Fibroblast of upper back skin (primary cell): ENCODE results near the gene SPEN.

Source experiments
- DNase-seq: peaks from one replicate; pipeline ENCODE4 v3.0.0-alpha.2; 2013

SPEN gene

DNA sequence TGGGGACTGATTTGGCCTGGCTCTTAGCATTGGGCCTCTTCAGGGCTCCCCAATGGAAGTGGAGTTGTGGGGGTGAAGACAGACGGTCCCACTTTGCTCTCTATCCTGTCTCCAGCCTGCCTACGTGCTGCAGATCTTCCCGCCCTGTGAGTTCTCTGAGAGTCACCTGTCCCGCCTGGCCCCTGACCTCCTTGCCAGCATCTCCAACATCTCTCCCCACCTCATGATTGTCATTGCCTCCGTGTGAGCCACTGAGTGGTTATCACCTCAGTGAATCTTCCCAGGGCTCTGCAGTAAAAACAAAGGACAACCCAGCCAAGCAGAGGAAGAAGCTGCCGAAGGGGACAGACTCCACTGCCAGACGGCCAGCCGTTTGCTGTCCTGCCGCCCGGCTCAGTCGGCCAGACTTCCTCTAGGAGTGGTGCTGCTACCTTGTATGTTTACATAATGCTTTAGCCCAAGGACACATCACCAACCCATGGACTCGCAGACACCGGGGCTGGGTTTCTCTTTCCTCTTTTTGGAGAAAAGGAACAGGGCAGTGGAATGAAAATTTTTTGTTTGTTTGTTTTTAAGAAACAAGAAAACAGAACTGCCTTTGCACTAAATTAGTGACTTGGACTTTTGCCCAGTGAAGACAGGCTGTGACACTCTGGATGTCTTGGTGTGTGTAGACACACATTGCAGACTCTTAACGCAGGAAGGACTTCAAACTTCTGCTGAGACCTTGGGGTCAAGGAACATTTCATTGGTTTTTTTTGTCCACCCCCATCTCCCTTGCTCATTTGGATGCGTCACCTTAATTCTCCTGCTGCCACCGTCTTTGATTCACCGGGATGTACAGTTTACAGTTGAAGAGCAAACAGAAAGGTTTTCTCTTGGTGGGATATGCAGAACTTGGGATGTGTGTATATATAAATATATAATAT lies 91.9 kb downstream of the SPEN start:
- DNase-seq: no peak

DNA sequence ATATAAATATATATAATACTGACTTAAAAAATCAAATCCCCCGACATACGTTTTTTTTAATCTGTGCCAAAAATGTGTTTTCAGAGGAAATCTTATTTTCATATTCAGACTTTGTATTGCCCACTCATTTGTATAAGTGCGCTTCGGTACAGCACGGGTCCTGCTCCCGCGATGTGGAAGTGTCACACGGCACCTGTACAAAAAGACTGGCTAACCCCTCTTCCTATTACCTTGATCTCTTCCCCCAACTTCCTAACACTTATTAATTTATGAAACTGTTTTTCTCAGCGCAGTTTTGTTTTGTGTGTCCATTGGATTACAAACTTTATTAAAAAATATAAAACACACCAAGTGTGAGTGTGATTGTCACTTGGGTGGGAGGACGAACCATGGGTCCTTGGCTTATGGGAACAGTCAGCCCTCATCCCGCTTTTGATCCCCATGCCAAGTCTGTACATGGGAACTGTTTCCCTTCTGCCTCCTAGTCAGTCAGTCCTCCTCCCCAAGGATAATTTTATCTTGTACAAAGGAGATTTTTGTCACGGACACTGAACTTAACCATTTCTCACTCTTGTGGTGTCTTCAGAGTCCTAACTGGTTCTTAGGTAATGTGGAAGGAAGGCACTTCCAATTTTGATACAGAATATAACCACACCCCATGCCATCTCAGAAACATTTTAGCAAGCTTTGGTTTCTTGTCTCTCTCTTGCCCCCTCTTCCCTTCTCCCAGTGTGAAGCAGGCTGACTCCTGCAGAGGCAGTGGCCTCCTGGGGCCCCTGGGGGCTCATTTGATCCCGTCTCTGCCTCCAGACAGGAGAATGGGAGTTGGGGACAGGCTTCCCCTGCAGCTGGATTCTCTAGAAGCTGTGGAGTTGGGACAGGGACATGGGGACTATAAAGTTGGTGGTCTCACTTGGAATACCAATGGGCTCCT lies 92.9 kb downstream of the SPEN start:
- DNase-seq: no peak

DNA sequence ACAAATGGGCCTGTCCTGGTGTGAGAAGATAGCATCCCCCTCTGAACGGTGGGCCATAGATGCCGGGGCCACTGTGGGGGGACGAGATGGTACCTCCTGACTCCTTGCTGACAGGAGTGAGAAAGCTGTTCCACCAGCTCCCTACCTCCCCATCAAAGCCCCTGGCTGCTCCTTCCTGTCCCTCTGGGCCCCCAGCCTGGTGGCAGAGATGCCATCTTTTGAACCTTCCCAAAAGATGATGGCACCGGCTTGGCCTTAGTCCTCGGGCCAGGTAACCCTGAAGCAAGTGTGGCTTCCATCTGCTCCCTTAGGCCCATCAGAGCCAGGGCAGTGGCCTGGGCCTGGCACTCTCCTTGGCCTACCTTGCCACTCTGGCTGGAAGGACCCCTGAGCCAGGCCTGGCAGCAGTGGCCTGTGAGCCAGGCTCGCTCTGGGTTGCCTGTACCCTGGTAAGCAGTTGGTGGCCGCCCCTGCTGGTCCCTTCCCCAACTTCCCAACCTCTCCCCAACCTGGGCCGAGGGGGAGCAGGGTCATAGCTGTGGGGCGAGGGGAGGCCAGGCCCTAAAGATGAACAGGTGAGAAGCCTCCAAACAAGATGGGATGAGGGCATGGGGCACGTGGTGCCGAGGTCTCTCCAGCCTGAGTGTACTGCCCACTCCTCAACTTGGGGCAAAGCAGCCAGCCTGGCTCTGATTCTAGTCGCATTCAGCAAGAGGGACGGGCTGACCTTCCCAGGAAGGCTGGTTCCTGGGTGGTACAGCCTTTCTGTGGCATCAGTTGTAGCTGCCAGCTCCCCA lies 93.7 kb downstream of the SPEN start:
- no peak for DNase-seq

DNA sequence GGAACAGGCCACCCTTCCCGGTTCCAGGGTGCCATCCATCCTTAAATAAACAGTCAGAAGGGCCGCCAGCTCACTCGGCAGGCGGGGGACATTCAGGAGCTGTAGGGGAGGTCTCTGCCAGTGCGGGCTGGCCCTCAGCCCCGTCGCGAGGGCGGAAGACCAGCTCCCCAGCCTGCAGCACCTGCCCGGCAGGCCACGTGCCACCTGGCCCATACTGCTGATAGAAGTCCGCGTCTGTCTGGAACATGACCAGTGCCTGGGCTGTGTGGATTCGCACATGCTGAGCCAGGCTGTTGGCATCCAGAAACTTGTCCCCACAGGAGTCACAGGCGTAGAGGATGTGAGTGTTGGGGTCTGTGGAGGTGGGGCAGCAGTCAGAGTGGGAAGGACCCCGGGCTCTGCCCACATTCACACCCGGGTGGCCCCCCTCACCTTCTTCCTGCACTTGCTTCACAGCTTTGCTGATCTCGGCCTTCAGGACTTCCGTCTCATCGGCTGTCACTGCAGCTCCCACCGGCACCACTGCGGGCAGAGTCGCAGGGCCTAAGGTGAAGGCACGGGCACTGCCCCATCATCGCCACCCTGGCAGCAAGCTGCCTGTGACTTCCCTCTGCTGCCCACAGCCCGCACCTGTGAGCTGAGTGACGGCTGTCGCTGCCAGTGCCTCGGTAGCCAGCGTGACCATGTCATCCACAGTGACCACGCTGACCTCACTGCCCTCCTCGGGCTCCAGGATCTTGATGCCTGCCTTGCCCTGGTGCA lies 94.6 kb downstream of the SPEN start:
- DNase-seq: no peak

DNA sequence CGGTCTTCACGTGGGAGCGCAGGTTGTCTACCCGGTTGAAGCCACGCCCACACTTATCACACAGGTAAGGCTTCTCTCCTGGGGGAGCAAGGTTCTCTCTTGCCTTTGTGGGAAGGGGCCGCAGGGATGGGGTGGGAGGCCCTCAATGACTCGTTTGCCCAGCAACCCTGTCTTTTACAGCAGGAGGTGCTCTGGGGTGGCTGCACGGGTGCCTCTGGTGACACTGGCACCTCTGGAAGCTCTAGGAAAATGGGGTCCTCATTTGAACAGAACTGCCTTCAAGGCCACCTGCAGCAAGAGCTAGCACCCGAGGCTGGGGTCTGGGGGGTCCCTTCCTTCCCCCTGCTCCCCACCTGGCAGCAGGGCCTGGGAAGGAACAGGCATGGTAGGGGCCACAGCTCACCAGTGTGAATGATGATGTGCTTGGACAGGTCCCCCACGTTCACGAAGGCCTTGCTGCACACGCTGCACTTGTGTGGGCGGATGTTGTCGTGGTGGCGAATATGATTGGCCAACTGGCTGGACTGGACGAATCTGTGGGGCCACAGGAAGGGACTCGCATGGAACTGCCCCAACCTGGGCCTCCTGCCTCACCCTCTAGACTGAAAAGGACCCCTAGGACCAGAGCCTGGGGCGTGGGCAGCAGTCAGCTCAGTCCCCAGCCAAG lies 95.3 kb downstream of the SPEN start:
- no peak for DNase-seq

DNA sequence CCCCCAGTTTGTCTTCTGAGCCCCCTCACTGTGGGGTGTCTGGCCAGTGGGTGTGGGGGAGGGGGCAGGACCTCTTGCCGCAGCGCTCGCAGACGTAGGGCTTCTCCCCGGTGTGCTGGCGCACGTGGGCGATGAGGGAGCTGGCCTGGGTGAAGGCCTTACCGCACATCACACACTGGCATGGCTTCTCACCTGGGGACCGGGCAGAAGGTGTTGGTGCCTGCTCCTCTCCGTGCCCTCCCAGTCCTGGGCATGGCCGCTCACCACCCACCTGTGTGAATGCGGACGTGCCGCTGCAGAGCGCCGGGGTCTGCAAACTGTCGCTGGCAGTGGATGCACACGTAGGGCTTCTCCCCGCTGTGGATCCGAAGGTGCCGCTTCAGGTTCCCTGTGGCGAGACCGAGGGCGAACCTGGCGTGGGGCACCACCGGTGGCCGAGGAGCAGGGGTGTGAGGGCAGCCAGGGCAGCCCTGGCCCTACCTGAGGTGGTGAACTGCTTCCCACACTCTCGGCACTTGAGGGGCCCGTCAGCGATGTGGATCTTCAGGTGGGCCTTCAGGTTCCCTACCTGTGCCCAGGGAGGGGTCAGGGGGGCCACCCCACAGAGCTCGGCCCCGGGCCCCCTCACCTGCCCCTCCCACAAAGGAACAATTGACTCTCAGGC lies 96.0 kb downstream of the SPEN start:
- no peak for DNase-seq

DNA sequence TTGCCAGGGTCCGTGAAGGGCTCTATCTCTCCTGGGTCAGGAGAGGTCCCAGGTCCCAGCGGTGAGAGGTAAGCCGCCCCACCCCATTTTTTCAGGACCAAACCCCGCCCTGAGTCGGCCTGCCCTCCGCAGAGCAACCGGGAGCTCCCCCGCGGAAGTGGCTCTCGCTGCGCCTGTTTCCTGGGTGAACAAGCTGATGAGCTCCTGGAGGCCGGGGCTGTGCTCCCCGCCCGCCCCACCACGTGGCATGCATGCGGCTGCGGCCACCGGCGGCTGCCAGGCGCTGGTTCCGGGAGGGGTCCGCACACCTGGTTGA lies 96.4 kb downstream of the SPEN start:
- no peak for DNase-seq

DNA sequence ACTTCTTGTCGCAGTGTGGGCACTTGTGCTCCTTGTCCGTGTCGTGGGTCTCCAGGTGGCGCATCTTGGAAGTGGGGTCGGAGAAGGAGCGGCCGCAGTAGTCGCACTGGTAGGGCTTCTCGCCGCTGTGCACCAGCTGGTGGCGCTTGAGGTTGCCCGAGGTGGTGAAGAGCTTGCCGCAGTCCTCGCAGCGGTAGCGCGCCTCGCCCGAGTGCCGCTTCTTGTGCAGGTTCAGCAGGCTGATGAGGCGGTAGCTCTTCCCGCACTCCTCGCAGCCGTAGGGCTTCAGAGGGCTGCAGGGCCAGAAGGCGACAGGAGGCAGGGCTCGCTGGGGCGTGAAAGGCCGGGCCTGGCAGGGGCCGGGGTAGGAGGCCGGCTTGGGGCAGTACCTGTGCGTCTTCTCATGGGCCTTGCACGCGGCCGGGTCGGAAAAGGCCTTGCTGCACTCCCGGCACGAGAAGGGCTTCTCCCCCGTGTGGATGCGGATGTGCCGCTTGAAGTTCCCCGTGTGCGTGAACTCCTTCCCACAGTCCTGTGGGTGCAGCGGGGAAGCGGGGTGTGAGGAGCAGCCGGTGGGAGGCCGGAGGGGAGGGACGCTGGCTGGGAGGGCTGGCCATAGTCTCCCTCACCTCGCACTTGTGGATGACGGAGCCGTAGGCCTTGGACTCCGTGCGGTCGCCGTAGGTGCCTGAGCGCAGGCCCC lies 97.0 kb downstream of the SPEN start:
- DNase-seq: no peak

DNA sequence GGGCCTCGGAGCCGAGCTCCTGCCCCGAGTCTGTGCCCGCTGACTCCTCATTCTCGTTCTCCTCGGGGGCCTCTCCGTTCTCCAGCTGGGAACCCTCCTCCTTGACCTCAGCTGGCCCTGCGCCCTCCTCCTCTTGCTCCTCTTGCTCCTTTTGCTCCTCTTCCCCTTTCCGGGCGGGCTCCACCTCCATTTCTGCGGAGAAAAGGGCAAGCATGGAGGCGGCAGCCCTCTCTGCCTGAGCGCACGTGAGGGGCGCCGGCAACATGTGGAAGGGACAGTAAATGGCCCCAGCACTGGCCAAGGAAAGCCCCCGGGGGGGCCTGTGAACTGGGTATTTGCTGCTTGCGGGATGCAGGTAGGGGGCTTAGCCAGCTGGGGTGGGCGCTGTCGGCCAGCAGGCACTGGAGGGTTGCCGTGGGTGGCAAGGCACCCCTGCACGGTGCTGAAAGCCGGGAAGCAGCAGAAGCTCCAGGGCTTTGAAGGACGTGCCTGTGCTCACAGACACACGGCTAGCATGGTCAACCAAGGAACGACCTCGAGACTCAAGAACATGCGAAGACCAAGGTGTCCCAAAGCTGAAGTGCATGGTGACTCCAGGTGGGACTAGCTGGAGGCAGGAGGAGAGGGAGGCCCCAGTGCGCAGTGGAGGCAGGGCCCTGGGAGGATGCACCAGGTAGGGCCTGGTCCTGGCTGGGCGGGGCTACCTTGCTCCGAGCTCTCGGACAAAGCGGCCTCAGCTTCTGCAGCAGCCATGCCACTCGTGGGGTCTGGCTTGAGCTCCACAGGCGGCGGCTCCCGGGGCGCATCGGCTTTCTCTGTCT lies 97.7 kb downstream of the SPEN start:
- DNase-seq: no peak

DNA sequence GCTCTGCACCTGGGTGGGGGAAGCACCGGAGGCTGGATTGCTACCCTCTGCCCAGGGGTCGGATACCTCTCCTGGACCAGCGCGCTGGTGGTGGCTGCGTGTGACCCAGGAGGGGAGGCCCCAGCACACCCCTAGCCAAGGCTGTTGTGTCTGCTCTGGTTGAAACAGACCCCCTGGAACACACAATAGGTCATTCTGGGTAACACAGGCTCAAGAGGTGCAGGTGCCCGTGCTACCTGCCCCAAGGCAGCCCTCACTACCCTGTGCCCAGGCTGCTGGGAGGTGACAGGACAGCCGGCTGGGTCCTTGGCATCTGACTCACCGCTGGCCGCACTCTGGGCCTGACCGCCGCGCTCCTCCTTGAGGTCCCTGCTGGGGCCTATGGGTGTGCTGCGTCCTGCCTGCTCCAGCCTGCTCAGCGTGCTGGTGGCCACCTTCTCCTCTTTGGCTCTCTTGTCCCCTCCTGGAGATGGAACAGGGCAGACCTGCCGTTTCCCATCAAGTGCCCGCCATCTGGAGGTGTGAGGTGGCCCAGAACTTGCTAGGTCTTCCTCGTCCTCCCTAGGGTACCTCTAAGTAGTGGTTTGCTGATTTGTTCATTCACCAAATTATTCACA lies 98.4 kb downstream of the SPEN start:
- no peak for DNase-seq

DNA sequence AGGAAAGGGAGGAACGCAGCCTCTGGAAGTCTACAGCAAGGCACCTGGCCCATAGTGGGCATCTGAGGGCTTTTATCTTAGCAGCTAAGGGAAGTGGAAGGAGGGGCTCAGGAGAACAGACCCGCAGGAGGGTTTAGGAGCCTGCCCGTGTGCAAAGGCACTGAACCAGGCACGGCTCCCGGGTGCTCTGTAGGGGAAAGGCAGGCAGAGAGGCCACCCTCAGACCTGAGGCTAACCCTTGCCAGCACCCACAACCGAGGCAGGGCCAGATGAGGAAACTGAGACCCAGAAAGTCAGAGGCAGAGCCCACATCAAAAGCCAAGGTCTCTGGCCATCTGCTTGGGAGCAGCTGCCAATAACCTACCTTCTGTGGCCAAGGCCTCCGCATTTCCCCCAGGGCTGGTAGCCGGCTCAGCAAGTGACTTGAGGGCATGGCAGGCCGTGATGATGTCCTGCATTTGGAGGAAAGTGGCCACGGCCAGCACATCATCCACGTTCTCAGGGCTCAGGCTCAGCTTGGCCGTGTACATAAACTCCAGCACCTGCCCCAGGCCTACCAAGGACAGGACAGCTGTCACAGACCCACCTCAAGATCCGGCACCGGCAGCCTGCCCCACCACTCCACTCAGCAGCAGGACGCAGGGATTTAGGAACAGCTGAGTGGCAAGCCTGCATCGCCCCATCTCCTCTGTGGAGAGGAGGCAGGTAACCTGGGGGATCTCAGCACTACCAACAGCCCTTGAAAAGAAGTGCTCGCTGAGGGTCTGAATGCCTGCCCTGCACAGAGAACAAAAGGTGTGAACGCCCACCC lies 99.3 kb downstream of the SPEN start:
- DNase-seq: no peak

DNA sequence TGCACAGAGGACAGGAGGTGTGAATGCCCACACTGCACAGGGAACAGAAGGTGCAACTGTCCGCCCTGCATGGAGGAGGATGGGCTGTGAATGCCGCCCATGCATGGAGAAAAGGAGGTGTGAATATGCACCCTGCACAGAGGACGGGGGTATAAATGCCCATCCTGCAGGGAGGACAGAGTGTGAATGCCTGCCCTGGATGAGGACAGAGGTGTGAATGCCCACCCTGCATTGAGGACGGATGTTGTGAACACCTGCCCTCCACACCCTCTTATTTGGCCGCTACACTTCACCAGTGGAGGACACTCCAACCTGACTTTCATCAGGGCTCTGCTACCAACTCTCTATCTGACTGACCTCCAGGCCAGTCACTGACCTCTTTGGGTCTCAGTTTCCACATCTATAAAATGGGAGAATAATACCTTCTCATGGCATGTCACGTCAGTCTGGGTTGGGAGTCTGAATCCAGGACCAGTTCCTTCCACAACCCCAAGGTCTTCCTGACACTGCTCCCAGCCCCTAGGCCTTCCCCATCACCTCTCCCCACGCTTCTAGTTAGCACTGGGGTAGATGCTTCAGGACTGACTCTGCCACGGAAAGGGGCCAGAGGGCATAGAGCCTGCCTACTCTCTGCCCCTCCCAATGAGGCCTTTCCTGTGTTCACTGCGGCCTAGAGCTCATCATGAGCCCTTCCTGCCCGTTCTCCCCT lies 100.0 kb downstream of the SPEN start:
- DNase-seq: no peak

DNA sequence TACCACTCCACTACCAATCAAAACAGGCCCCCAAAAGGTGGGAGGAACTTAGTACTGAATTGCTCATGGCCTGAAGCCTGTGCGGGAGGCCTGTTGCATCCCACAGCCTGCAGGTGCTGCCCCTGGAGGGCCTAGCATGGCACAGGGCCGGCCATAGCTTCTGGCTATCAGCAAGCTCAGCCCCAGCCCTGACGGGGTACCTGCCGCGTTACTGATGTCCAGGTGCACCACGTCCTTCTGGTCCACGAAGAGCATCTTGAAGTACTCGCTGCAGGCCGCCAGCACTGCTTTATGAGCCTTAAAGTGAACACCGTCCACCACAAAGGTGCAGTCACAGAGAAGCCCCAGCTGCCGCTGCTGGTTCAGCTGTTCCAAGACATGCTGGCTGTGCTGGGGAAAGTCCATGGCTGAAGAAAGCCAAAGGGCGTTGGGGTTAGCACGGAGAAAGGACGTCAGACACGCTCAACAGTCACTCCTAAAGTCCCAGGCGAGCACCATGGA lies 100.6 kb downstream of the SPEN start:
- DNase-seq: no peak

DNA sequence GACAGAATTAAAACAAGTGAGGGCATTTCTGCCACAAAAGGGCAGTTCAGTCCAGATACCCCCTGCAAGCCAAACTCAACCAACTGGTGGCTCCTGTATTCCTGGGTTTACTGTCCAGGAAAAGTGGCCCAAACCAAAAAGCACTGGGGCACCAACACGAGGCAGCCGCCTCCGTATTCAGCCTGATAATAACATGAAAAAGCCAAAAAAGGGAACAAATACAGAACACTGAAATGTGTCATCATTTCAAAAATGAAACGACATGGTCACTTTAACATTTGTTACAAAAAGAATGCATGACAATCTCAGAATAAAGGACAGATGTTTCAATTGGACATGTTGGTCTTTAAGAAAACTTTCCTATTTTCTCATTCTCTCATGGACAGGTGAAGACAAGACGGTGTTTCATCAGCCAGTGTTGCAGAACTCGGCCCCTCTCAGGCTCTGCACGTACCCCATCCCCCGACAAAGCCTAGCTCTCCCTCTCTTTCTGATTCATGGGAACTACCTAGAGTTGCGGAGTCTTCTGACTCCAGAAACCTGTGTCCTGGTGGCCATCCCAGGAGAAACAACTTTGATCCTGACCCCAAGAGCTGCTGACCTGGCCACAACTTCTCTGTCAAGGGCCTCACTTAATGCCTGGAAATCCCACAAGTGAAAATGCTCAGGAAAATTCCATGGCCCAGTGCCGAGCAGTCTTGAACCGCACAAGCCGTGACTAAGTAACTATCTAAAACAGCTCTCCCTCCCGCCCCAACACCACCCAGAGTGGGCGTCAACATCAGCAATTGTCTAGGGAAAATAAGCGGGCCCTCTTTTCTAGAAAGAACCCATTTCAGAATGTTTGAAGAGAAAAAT lies 101.3 kb downstream of the SPEN start:
- DNase-seq: peak; percentile 97

DNA sequence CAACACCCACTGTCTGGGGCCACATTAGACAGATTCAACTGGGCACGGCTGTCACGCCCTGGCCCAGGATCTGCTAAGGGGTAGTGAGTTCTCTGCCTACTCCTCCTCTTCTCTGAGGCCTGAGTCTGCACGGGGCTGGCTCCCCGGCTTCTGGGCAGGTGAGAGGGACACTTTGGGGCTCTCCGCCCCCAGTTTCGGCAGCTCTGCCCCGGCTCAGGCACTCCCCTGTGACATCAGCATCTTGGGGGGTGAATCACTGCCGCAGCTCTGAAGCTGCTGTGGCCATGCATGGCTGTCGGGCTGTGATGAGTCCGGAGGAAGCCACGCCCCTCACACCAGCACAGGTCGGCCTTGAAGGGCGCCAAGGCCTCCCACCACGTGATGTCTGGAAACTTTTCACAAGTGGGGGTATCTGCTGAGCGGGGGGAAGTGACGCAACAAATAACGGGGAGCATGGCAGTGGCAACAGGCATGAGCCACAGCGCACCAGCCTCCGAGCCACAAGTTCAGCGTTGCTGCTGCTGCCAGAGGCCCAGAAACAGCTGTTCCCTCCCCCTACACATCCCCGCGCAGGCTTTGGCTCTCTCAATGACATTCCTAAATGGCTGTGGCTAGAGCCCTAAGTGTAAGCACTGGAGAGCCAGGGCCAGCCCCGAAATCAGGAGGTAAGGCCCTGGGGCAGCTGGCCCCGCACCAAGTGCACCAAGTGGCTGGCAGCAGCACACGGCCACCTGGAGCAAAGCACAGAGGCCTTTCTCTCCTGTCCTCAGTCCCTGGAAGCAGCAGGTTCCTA lies 102.1 kb downstream of the SPEN start:
- peak; percentile 98 for DNase-seq

DNA sequence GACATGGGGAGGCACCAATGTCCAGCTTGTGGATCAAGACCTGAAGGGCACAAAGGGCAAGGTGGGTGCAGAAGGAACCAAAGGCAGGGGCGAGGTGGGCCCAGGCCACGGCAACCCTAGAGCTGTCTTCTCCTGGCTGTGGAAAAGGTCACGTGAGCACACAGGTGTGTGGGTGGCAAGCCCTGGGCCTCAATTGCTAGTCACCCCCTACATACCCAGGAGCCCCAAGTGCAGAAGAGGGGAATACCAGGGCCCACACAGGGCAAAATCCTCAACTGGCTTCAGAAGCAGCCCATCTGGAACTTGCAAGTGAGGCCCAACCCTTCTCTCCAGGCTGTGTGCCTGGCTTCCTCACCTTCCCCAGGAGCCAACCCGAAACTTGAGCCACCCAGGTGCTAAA lies 102.8 kb downstream of the SPEN start:
- no peak for DNase-seq
